Neural progenitor cell (in vitro differentiated cells): ENCODE measurements around the gene PLD6.

Experiments
- CTCF ChIP-seq: fragments of 200-600 bp; sonication (generic); IDR thresholded peaks from 2 replicates; pipeline ENCODE4 v1.5.1; 2017; ENCODE audit warnings: antibody characterized with exemption, mild to moderate bottlenecking
- EZH2 ChIP-seq: fragments of 200-600 bp; sonication (generic); IDR thresholded peaks from 2 replicates; pipeline ENCODE4 v1.6.1; 2017; ENCODE audit warnings: antibody characterized with exemption, mild to moderate bottlenecking, moderate library complexity
- EZH2phosphoT487 ChIP-seq: fragments of 200-600 bp; sonication (generic); IDR thresholded peaks from 2 replicates; pipeline ENCODE4 v1.6.1; 2017; ENCODE audit warnings: antibody characterized with exemption

- TF ChIP-seq CTCF (no peak), EZH2phosphoT487 (no peak), EZH2 (no peak)
These were observed 10.6 kb upstream of the PLD6 start for GRCh38 chr17:17216776-17217175.
